Skeletal muscle tissue (tissue), 4 donors: ENCODE results near the gene FBXO46. TPM values are rescaled to one million over a fixed set of nuclear protein-coding genes. Genes with fewer than 3 reads are reported as not detected.

Experiments used
- H3K27ac ChIP-seq: one replicate; pipeline ENCODE4 v1.7.0; 2013; ENCODE audit warnings: mild to moderate bottlenecking, low read depth, low read length, inconsistent platforms
- H3K27me3 ChIP-seq, 3 donors: one replicate each; pipeline ENCODE4 v1.7.0; 2013; ENCODE audit warnings: low read length in 3 of 3; ENCODE audit not compliant: control insufficient read depth in 3 of 3, insufficient read depth in 3 of 3
- H3K36me3 ChIP-seq, 3 donors: one replicate each; pipeline ENCODE4 v1.7.0; 2013; ENCODE audit warnings: low read length in 3 of 3; ENCODE audit not compliant: control insufficient read depth in 3 of 3, insufficient read depth in 3 of 3
- H3K4me1 ChIP-seq, 3 donors: one replicate each; pipeline ENCODE4 v1.7.0; 2013; ENCODE audit warnings: low read length in 3 of 3, mild to moderate bottlenecking in 3 of 3; ENCODE audit not compliant: control insufficient read depth in 3 of 3, insufficient read depth in 3 of 3
- H3K4me3 ChIP-seq, 3 donors: one replicate each; pipeline ENCODE4 v1.7.0; 2013; ENCODE audit warnings: low read length in 3 of 3
- H3K9ac ChIP-seq, 3 donors: one replicate each; pipeline ENCODE4 v1.7.0; 2013; ENCODE audit warnings: low read length in 3 of 3, mild to moderate bottlenecking in 3 of 3, moderate library complexity in 2 of 3, low read depth in 1 of 3
- H3K9me3 ChIP-seq, 3 donors: one replicate each; pipeline ENCODE4 v1.7.0; 2013; ENCODE audit warnings: low read length in 3 of 3; ENCODE audit not compliant: control insufficient read depth in 3 of 3
- total RNA-seq: library from RNA; depleted of rRNA; stranded (reverse); fragments of >200 nt; gene quantifications from one replicate; pipeline ENCODE4 v1.2.3, GENCODE V29; 2014
- donor health status: Osteomylitis.

Gene FBXO46
- total RNA-seq, 1 donor from 2014 or later: 5.7 TPM

GRCh38 chr19:45772130-45772840, 41.6 kb upstream of the FBXO46 start:
- Histone ChIP-seq H3K9me3 (no peaks in the 10 kb centered on the region), H3K4me3 (no peak overlapping the region), H3K27ac (no peak overlapping the region), H3K9ac (peak overlapping the region in 1 of 3 donors; percentile 40), H3K36me3 (peaks cover 13 to 31% (median 29%) of the 10 kb centered on the region in 3 donors), H3K4me1 (peaks cover 15 to 41% (median 16%) of the 10 kb centered on the region in 3 donors), H3K27me3 (no peaks in the 10 kb centered on the region)

GRCh38 chr19:45771311-45771933, 40.7 kb upstream of the FBXO46 start:
- Histone ChIP-seq H3K4me3 (peak overlapping the region in 2 of 3 donors; percentile 22 to 54), H3K27me3 (no peaks in the 10 kb centered on the region), H3K36me3 (peaks cover 6 to 22% (median 20%) of the 10 kb centered on the region in 3 donors), H3K9ac (peak overlapping the region in 2 of 3 donors; percentile 34 to 79), H3K9me3 (no peaks in the 10 kb centered on the region), H3K27ac (peak overlapping the region; percentile 93), H3K4me1 (peaks cover 23 to 50% (median 24%) of the 10 kb centered on the region in 3 donors)

- Histone ChIP-seq H3K4me1 (peaks cover 29 to 60% (median 34%) of the 10 kb centered on the region in 3 donors), H3K4me3 (peak overlapping the region; percentile 74 to 95 (median 91)), H3K9me3 (no peaks in the 10 kb centered on the region), H3K9ac (peak overlapping the region; percentile 57 to 90 (median 76)), H3K36me3 (peaks cover 7 to 25% (median 19%) of the 10 kb centered on the region in 3 donors), H3K27me3 (no peaks in the 10 kb centered on the region), H3K27ac (peak overlapping the region; percentile 93)
These were observed 39.8 kb upstream of the FBXO46 start for GRCh38 chr19:45770192-45771101.

- peak overlapping the region; percentile 93 for H3K27ac ChIP-seq
- peak overlapping the region; percentile 57 to 90 (median 76) for H3K9ac ChIP-seq
- H3K27me3 ChIP-seq: no peaks in the 10 kb centered on the region
- peaks cover 34 to 66% (median 40%) of the 10 kb centered on the region in 3 donors for H3K4me1 ChIP-seq
- H3K9me3 ChIP-seq: no peaks in the 10 kb centered on the region
- H3K36me3 ChIP-seq: peaks cover 7 to 25% (median 19%) of the 10 kb centered on the region in 3 donors
- peak overlapping the region; percentile 74 to 95 (median 91) for H3K4me3 ChIP-seq
These were observed 39.1 kb upstream of the FBXO46 start for GRCh38 chr19:45769821-45770191.

- Histone ChIP-seq H3K9ac (peak within 1 kb of the TSS; percentile 81 to 92 (median 90)), H3K9me3 (no peaks in the 10 kb centered on the region), H3K27me3 (no peaks in the 10 kb centered on the region), H3K4me3 (peak within 1 kb of the TSS; percentile 79 to 95 (median 91)), H3K4me1 (peaks cover 40 to 72% (median 46%) of the 10 kb centered on the region in 3 donors), H3K27ac (peak within 1 kb of the TSS; percentile 93), H3K36me3 (peaks cover 6 to 21% (median 16%) of the 10 kb centered on the region in 3 donors)
These were observed 38.5 kb upstream of the FBXO46 start, which contains the start of gene SIX5 for GRCh38 chr19:45768984-45769782. Gene SIX5, minus strand, starts transcription at chr19:45769252. Its CDS starts 408 bp downstream, at chr19:45768844.

- peak overlapping the region; percentile 93 for H3K27ac ChIP-seq
- no peaks in the 10 kb centered on the region for H3K9me3 ChIP-seq
- peaks cover 45 to 77% (median 52%) of the 10 kb centered on the region in 3 donors for H3K4me1 ChIP-seq
- H3K36me3 ChIP-seq: peaks cover 6 to 20% (median 16%) of the 10 kb centered on the region in 3 donors
- peak overlapping the region; percentile 74 to 95 (median 91) for H3K4me3 ChIP-seq
- peak overlapping the region; percentile 77 to 90 (median 85) for H3K9ac ChIP-seq
- no peaks in the 10 kb centered on the region for H3K27me3 ChIP-seq
These were observed 37.9 kb upstream of the FBXO46 start for GRCh38 chr19:45768655-45768983.

GRCh38 chr19:45767881-45768654, 37.4 kb upstream of the FBXO46 start:
- Histone ChIP-seq H3K9me3 (no peaks in the 10 kb centered on the region), H3K4me3 (peak overlapping the region; percentile 79 to 91 (median 87)), H3K36me3 (peaks cover 6 to 15% (median 14%) of the 10 kb centered on the region in 3 donors), H3K27me3 (no peaks in the 10 kb centered on the region), H3K27ac (peak overlapping the region; percentile 93), H3K4me1 (peaks cover 46 to 73% (median 53%) of the 10 kb centered on the region in 3 donors), H3K9ac (peak overlapping the region; percentile 81 to 92 (median 90))

GRCh38 chr19:45767410-45767880, 36.7 kb upstream of the FBXO46 start:
- Histone ChIP-seq H3K4me1 (peaks cover 46 to 69% (median 52%) of the 10 kb centered on the region in 3 donors), H3K9me3 (no peaks in the 10 kb centered on the region), H3K4me3 (peak overlapping the region; percentile 79 to 91 (median 87)), H3K36me3 (peaks cover 6 to 9% (median 8%) of the 10 kb centered on the region in 3 donors), H3K9ac (peak overlapping the region; percentile 81 to 92 (median 90)), H3K27me3 (no peaks in the 10 kb centered on the region), H3K27ac (peak overlapping the region; percentile 93)
